ENCODE measurements around the gene DCC. TPM values are rescaled to one million over a fixed set of nuclear protein-coding genes. Genes with fewer than 3 reads are reported as not detected.

Gene DCC
- total and polyA plus RNA-seq, 2 of the 8 experiments (the other 6 are each of a cell fraction or from before 2014, with no cell fraction given) = 0.14 to 1.4 TPM

DNA sequence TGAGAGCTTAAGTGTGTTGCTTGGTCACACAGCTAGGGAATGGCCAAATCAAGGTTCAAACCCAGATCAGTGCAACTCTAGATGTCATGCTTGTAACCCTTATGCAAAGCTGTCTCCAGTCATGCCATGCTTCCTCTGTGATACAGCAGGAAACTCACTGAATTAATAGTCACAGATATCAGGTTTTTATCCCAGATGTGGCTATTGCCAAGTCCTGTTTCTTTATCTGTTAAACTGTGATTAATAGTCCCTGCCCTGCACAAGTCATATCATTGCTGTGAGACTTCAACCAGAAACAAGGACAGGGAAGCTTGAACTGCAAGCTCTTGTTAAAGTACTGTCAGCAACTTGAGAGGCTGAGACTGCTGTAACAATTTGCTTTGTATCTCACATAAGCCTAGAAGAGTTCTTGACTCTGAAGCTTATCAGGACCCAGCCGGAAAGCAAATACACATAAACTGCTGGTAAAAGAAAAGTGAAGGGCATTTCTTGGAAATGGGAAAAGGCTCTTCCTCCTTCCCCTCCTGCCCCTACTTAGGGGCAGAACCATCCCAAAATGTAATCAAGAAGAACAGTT, 609.0 kb downstream of the DCC start:
- no peaks in the 10 kb centered on the region for H3K36me3 ChIP-seq (ENCODE audit: control insufficient read depth in 2 of 4, insufficient read depth in 4 of 4, low read length in 3 of 4)
- no peaks in the 10 kb centered on the region for H3K79me2 ChIP-seq (ENCODE audit: control insufficient read depth in 1 of 2, insufficient read depth in 2 of 2, low read length in 2 of 2)
- H2BK120ac ChIP-seq (replicated peaks; ENCODE audit: low read depth, low read length) = no peak overlapping the region
- H2BK5ac ChIP-seq (ENCODE audit: low read depth, low read length) = no peak overlapping the region
- DNase-seq (ENCODE audit: low read depth in 1 of 2, low spot score in 2 of 2) (no peak), FAIRE-seq (no peak)
- ChIA-PET CTCF (ENCODE audit: partially characterized antibody) (interaction anchor here (1.1 kb wide), 2 partner anchors 92 to 431 kb away, joined by 3 to 4 read pairs; no protein-coding TSS in a partner anchor), POLR2A (ENCODE audit: partially characterized antibody) (no interaction called here)
- H3K9ac ChIP-seq (replicated peaks in 1 of 4; ENCODE audit: extremely low read depth in 1 of 4, low read depth in 3 of 4, low read length in 3 of 4) = no peak overlapping the region
- no peak overlapping the region for H3K4ac ChIP-seq (replicated peaks; ENCODE audit: insufficient read length, low read depth, low read length)
- H3K18ac ChIP-seq (ENCODE audit: extremely low read depth, low read length) = no peak overlapping the region
- H3K27me3 ChIP-seq (replicated peaks in 1 of 4; ENCODE audit: control insufficient read depth in 3 of 4, extremely low read depth in 1 of 4, insufficient read depth in 3 of 4, low read length in 3 of 4) = no peaks in the 10 kb centered on the region
- H2AFZ ChIP-seq (ENCODE audit: low read length) = no peak overlapping the region
- no peak overlapping the region for H3K56ac ChIP-seq (replicated peaks; ENCODE audit: insufficient read length, low read depth, low read length)
- H3K4me3 ChIP-seq (ENCODE audit: extremely low read depth in 1 of 4, insufficient read depth in 2 of 4, low read depth in 3 of 4, low read length in 4 of 4) = no peak overlapping the region
- H3K23ac ChIP-seq (ENCODE audit: insufficient read length) = no peak overlapping the region
- no peak overlapping the region for H3K14ac ChIP-seq (ENCODE audit: insufficient read length)
- no peaks in the 10 kb centered on the region for H3K79me1 ChIP-seq (ENCODE audit: low read depth, low read length)
- H3K4me2 ChIP-seq (ENCODE audit: insufficient read depth in 1 of 2, low read depth in 2 of 2, low read length in 2 of 2) = no peak overlapping the region
- H4K20me1 ChIP-seq (replicated peaks in 1 of 2; ENCODE audit: control insufficient read depth in 1 of 2, insufficient read depth in 2 of 2, low read length in 2 of 2) = no peaks in the 10 kb centered on the region
- no peak overlapping the region for H2AK5ac ChIP-seq (ENCODE audit: low read depth, low read length)
- H3K27ac ChIP-seq (ENCODE audit: low read depth, low read length) = no peak overlapping the region
- no peaks in the 10 kb centered on the region for H3K23me2 ChIP-seq (ENCODE audit: low read depth, low read length)
- H3K4me1 ChIP-seq (replicated peaks in 1 of 4; ENCODE audit: control insufficient read depth in 3 of 4, insufficient read depth in 4 of 4, low read length in 3 of 4) = no peaks in the 10 kb centered on the region
- H2BK12ac ChIP-seq (ENCODE audit: low read depth, low read length) = no peak overlapping the region
- H4K91ac ChIP-seq (replicated peaks; ENCODE audit: insufficient read length, low read length) = no peak overlapping the region
- H2BK15ac ChIP-seq (ENCODE audit: low read length) = no peak overlapping the region
- no peak for TF ChIP-seq E2F6 (IDR thresholded peaks at IDR 0.05)
- no peak for TF ChIP-seq BACH1 (IDR thresholded peaks at IDR 0.05; ENCODE audit: low read length)
- 75% methylated on average over 1 of the region's 1 CpG; no CpG with 5 or more reads in 1 of the 2 experiments for WGBS, 2 experiments (ENCODE audit: extremely low coverage in 1 of 2, insufficient coverage in 1 of 2, insufficient read length in 1 of 2, insufficient replicate concordance in 2 of 2, low coverage in 1 of 2, low lambda C conversion rate in 2 of 2, missing lambda C conversion rate in 1 of 2)
- no peak overlapping the region for H4K8ac ChIP-seq (ENCODE audit: extremely low read depth, insufficient read depth, low read length)
- no peak overlapping the region for H4K5ac ChIP-seq (ENCODE audit: insufficient read length, low read depth, low read length)
- H3K9me3 ChIP-seq (ENCODE audit: insufficient read depth in 2 of 2, low read depth in 1 of 2, low read length in 1 of 2) = no peaks in the 10 kb centered on the region
- H2BK20ac ChIP-seq (ENCODE audit: low read length) = no peak overlapping the region

Measured in H1 (cell line).